Measurements from ENCODE around the gene LRRN3. TPM values are rescaled to one million over a fixed set of nuclear protein-coding genes. Genes with fewer than 3 reads are reported as not detected.

The LRRN3 gene
- total and polyA plus RNA-seq, 2 of the 8 experiments (the other 6 are each of a cell fraction or from before 2014, with no cell fraction given), result 0.20 to 0.32 TPM

DNA sequence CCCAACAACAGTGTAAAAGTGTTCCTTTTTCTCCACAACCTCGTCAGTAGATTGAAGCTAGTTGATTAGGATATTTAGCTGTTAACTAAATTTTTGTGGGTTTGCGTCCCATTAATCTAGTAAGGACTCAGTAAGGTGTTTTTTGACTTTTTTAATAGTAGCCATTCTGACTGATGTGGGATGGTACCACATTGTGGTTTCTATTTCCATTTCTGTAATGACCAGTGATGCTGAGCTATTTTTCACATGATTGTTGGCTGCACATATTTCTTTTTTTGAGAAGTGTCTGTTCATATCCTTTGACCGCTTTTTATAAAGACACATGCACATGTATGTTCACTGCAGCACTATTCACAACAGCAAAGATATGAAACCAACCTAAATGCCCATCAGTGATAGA, 5.6 kb upstream of the LRRN3 start:
- Histone ChIP-seq H3K18ac (ENCODE audit: extremely low read depth, low read length) (no peak overlapping the region), H3K23me2 (ENCODE audit: low read depth, low read length) (no peaks in the 10 kb centered on the region), H2BK20ac (ENCODE audit: low read length) (no peak overlapping the region), H4K8ac (ENCODE audit: extremely low read depth, insufficient read depth, low read length) (no peak overlapping the region), H2AK5ac (ENCODE audit: low read depth, low read length) (no peak overlapping the region), H3K79me1 (ENCODE audit: low read depth, low read length) (no peaks in the 10 kb centered on the region), H3K14ac (ENCODE audit: insufficient read length) (no peak overlapping the region), H3K4me3 (ENCODE audit: extremely low read depth in 1 of 4, insufficient read depth in 2 of 4, low read depth in 3 of 4, low read length in 4 of 4) (no peak overlapping the region), H2BK5ac (ENCODE audit: low read depth, low read length) (no peak overlapping the region), H2BK120ac (replicated peaks; ENCODE audit: low read depth, low read length) (no peak overlapping the region), H3K9me3 (ENCODE audit: insufficient read depth in 2 of 2, low read depth in 1 of 2, low read length in 1 of 2) (no peaks in the 10 kb centered on the region), H3K4ac (replicated peaks; ENCODE audit: insufficient read length, low read depth, low read length) (no peak overlapping the region), H2AFZ (ENCODE audit: low read length) (no peak overlapping the region), H3K9ac (replicated peaks in 1 of 4; ENCODE audit: extremely low read depth in 1 of 4, low read depth in 3 of 4, low read length in 3 of 4) (no peak overlapping the region), H4K91ac (replicated peaks; ENCODE audit: insufficient read length, low read length) (no peak overlapping the region), H3K4me2 (ENCODE audit: insufficient read depth in 1 of 2, low read depth in 2 of 2, low read length in 2 of 2) (no peak overlapping the region), H4K20me1 (replicated peaks in 1 of 2; ENCODE audit: control insufficient read depth in 1 of 2, insufficient read depth in 2 of 2, low read length in 2 of 2) (no peaks in the 10 kb centered on the region), H4K5ac (ENCODE audit: insufficient read length, low read depth, low read length) (no peak overlapping the region), H3K56ac (replicated peaks; ENCODE audit: insufficient read length, low read depth, low read length) (no peak overlapping the region), H2BK12ac (ENCODE audit: low read depth, low read length) (no peak overlapping the region), H3K79me2 (ENCODE audit: control insufficient read depth in 1 of 2, insufficient read depth in 2 of 2, low read length in 2 of 2) (no peaks in the 10 kb centered on the region), H3K36me3 (ENCODE audit: control insufficient read depth in 2 of 4, insufficient read depth in 4 of 4, low read length in 3 of 4) (no peaks in the 10 kb centered on the region), H3K4me1 (replicated peaks in 1 of 4; ENCODE audit: control insufficient read depth in 3 of 4, insufficient read depth in 4 of 4, low read length in 3 of 4) (peaks cover 0 to 9% (median 1%) of the 10 kb centered on the region in 4 experiments; a peak in 1 of 7 replicates), H3K27me3 (replicated peaks in 1 of 4; ENCODE audit: control insufficient read depth in 3 of 4, extremely low read depth in 1 of 4, insufficient read depth in 3 of 4, low read length in 3 of 4) (no peaks in the 10 kb centered on the region), H3K23ac (ENCODE audit: insufficient read length) (no peak overlapping the region), H3K27ac (ENCODE audit: low read depth, low read length) (no peak overlapping the region), H2BK15ac (ENCODE audit: low read length) (no peak overlapping the region)
- no peak for DNase-seq (ENCODE audit: low read depth in 1 of 2, low spot score in 2 of 2)
- FAIRE-seq, result no peak
- ChIA-PET POLR2A (ENCODE audit: partially characterized antibody) (no interaction called here), CTCF (ENCODE audit: partially characterized antibody) (interaction anchor here (0.6 to 2.0 kb wide), 2 partner anchors 644 to 647 kb away, joined by 3 to 6 read pairs; no protein-coding TSS in a partner anchor)
- 93% methylated on average over 3 of the region's 3 CpGs; no CpG with 5 or more reads in 1 of the 2 experiments for WGBS, 2 experiments (ENCODE audit: extremely low coverage in 1 of 2, insufficient coverage in 1 of 2, insufficient read length in 1 of 2, insufficient replicate concordance in 2 of 2, low coverage in 1 of 2, low lambda C conversion rate in 2 of 2, missing lambda C conversion rate in 1 of 2)
- TF ChIP-seq SIX5 (IDR thresholded peaks at IDR 0.05; ENCODE audit: low read depth, low read length) (no peak), JUND (IDR thresholded peaks at IDR 0.05; ENCODE audit: low read length) (no peak), KDM1A (IDR thresholded peaks at IDR 0.05; ENCODE audit: borderline replicate concordance, low read length) (no peak), TEAD4 (IDR thresholded peaks at IDR 0.05; ENCODE audit: low read depth, low read length) (no peak), KDM5A (IDR thresholded peaks at IDR 0.05; ENCODE audit: low read length) (no peak), EGR1 (IDR thresholded peaks at IDR 0.05; ENCODE audit: borderline replicate concordance, low read depth, low read length) (no peak), JUN (IDR thresholded peaks at IDR 0.05; ENCODE audit: low read depth, low read length) (no peak), HDAC6 (IDR thresholded peaks at IDR 0.05; ENCODE audit: low read depth, low read length) (no peak), EP300 (IDR thresholded peaks at IDR 0.05; ENCODE audit: borderline replicate concordance in 1 of 2, low read depth in 2 of 2, low read length in 2 of 2) (no peak), TCF12 (IDR thresholded peaks at IDR 0.05; ENCODE audit: low read depth, low read length) (no peak), KDM4A (IDR thresholded peaks at IDR 0.05; ENCODE audit: low read depth, low read length, severe bottlenecking) (no peak), RAD21 (IDR thresholded peaks at IDR 0.05 in 1 of 2, conservative IDR thresholded peaks at IDR 0.05 in 1 of 2; ENCODE audit: low read depth in 2 of 2, low read length in 2 of 2) (no peak), EZH2 (IDR thresholded peaks at IDR 0.05; ENCODE audit: low read depth, low read length, severe bottlenecking) (no peak)
- TF ChIP-seq, protein P1, sequence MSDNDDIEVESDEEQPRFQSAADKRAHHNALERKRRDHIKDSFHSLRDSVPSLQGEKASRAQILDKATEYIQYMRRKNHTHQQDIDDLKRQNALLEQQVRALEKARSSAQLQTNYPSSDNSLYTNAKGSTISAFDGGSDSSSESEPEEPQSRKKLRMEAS (IDR thresholded peaks at IDR 0.05), result no peak

Data from H1 (cell line).